Caco-2 (cell line): ENCODE results near the gene NCKAP5. TPM values are rescaled to one million over a fixed set of nuclear protein-coding genes. Genes with fewer than 3 reads are reported as not detected.

ENCODE experiments used
- BruUV-seq: library from RNA; stranded (reverse); fragments of 400-500 nt; replicated peaks from 2 replicates; lab custom pipeline; 2021; lab: Mats Ljungman, UMichigan
- CTCF ChIA-PET: fragments of 300-600 bp; sonication (Branson Sonifier 250); formaldehyde crosslinking; loops from one replicate; lab custom pipeline; 2022; ENCODE audit warnings: antibody characterized with exemption; lab: Charles Lee
- POLR2A ChIA-PET: fragments of 300-600 bp; sonication (Branson Sonifier 250); formaldehyde crosslinking; loops from one replicate; lab custom pipeline; 2022; ENCODE audit warnings: antibody characterized with exemption; lab: Charles Lee
- DNase-seq, 2 experiments: peaks; one replicate each; pipeline versions ENCODE4 v3.0.0 to v3.0.0-alpha.2; 2020 to 2022
- H3K27me3 ChIP-seq: replicated peaks from 2 replicates; pipeline ENCODE4 v1.6.0; 2011; ENCODE audit warnings: low read length; ENCODE audit not compliant: control insufficient read depth, insufficient read depth
- H3K36me3 ChIP-seq: 2 replicates; pipeline ENCODE4 v1.5.1; 2011; ENCODE audit warnings: low read length; ENCODE audit not compliant: control insufficient read depth, insufficient read depth
- H3K4me1 ChIP-seq: fragments of 250-450 bp; sonication (Bioruptor Pico); 2 replicates; pipeline ENCODE4 v1.5.1; 2020; ENCODE audit warnings: mild to moderate bottlenecking
- H3K4me3 ChIP-seq: 2 replicates; pipeline ENCODE4 v1.5.1; 2011; ENCODE audit warnings: low read depth, mild to moderate bottlenecking, control low read depth, low read length
- H3K9me3 ChIP-seq: fragments of 250-450 bp; sonication (Bioruptor Pico); 2 replicates; pipeline ENCODE4 v1.5.1; 2020; ENCODE audit warnings: mild to moderate bottlenecking, moderate library complexity
- H3K27ac Mint-ChIP-seq: one replicate; pipeline ENCODE4 v1.8.0; 2022; ENCODE audit warnings: mixed read lengths; ENCODE audit not compliant: unreplicated experiment
- H3K27me3 Mint-ChIP-seq: one replicate; pipeline ENCODE4 v1.8.0; 2022; ENCODE audit warnings: mixed read lengths; ENCODE audit not compliant: insufficient read depth, unreplicated experiment
- H3K36me3 Mint-ChIP-seq: one replicate; pipeline ENCODE4 v1.8.0; 2022; ENCODE audit warnings: mild to moderate bottlenecking, mixed read lengths; ENCODE audit not compliant: insufficient read depth, unreplicated experiment
- H3K4me1 Mint-ChIP-seq: one replicate; pipeline ENCODE4 v1.8.0; 2022; ENCODE audit warnings: low read depth, mixed read lengths; ENCODE audit not compliant: unreplicated experiment
- H3K4me3 Mint-ChIP-seq: one replicate; pipeline ENCODE4 v1.8.0; 2022; ENCODE audit warnings: mild to moderate bottlenecking, moderate library complexity, mixed read lengths; ENCODE audit not compliant: unreplicated experiment
- H3K9me3 Mint-ChIP-seq: one replicate; pipeline ENCODE4 v1.8.0; 2022; ENCODE audit warnings: mixed read lengths; ENCODE audit not compliant: unreplicated experiment
- CTCF ChIP-seq, 2 experiments: fragments of 200-600 bp in 1 of 2; IDR thresholded peaks; 1 replicate in 1 of 2; 2 replicates in 1 of 2; pipeline versions ENCODE4 v1.5.1 to v1.8.0; 2011 to 2022; ENCODE audit warnings: antibody characterized with exemption in 1 of 2, control low read depth in 1 of 2, inconsistent platforms in 1 of 2, low read depth in 1 of 2, low read length in 1 of 2, mild to moderate bottlenecking in 1 of 2, moderate library complexity in 1 of 2; ENCODE audit not compliant: insufficient read depth in 1 of 2, severe bottlenecking in 1 of 2, unreplicated experiment in 1 of 2
- intact Hi-C: fragments of 100-400 bp; cut with micrococcal nuclease; formaldehyde crosslinking; loops from one replicate; pipeline ENCODE4 v1.10.0; 2022; ENCODE audit not compliant: unreplicated experiment
- total RNA-seq: library from RNA; stranded (reverse); gene quantifications from 2 replicates; pipeline ENCODE4 v1.2.3, GENCODE V29; 2022

The NCKAP5 gene
- total RNA-seq, 1 experiment from 2014 or later, result 3.8 TPM

DNA sequence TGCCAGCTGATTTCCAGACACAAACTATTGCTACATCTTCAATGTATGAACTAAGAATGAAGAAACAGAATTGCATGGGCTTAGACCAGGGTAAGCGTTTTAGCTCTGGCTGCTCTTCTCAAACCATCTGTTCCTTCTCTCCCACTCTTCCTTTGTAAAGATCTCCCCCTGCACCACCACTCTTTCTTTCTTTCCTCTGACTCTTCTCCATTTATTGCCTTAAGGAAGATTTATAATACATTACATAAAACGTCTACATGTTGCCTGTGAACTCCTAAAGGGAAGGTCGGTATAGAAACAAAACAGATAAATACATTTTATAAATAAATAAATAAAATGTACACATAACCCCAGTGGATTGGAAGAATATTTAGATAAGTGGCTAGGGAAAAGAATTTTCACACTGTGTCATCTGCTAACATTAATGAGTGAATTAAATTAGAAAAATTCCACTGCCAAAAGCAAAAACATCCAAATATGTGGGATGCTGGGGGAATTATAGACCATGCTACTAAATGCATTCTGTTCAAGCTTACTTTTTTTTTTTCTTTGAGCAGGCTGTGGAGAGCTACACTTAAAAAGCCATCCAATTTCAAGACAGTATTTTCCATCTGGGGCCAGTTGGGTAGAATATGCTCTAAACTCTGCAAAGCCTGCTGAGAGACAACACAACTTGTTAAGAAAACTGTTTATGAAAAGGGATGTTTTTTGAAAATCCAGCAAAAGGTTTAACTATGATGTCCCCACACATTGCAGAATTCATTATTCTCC is 41.5 kb downstream of the NCKAP5 start:
- no peaks in the 10 kb centered on the region for H3K36me3 ChIP-seq
- Mint-ChIP-seq H3K36me3 (peaks cover 4% of the 10 kb centered on the region), H3K4me3 (no peak overlapping the region), H3K27me3 (peaks cover 2% of the 10 kb centered on the region), H3K9me3 (no peaks in the 10 kb centered on the region), H3K4me1 (peaks cover 4% of the 10 kb centered on the region), H3K27ac (no peak overlapping the region)
- peaks cover 5% of the 10 kb centered on the region; the same call in 1 of the 2 replicates for H3K4me1 ChIP-seq
- H3K4me3 ChIP-seq, result no peak overlapping the region
- ChIA-PET POLR2A (no interaction called here), CTCF (no interaction called here)
- no peak for TF ChIP-seq CTCF (IDR thresholded peaks at IDR 0.05; ENCODE audit: insufficient read depth in 1 of 2, low read depth in 1 of 2, low read length in 1 of 2, severe bottlenecking in 1 of 2, unreplicated experiment in 1 of 2)
- no peaks in the 10 kb centered on the region for H3K27me3 ChIP-seq
- no peaks in the 10 kb centered on the region for H3K9me3 ChIP-seq
- intact Hi-C loops, result no loop called here
- no peak for DNase-seq
- no TSS peak for BruUV-seq

DNA sequence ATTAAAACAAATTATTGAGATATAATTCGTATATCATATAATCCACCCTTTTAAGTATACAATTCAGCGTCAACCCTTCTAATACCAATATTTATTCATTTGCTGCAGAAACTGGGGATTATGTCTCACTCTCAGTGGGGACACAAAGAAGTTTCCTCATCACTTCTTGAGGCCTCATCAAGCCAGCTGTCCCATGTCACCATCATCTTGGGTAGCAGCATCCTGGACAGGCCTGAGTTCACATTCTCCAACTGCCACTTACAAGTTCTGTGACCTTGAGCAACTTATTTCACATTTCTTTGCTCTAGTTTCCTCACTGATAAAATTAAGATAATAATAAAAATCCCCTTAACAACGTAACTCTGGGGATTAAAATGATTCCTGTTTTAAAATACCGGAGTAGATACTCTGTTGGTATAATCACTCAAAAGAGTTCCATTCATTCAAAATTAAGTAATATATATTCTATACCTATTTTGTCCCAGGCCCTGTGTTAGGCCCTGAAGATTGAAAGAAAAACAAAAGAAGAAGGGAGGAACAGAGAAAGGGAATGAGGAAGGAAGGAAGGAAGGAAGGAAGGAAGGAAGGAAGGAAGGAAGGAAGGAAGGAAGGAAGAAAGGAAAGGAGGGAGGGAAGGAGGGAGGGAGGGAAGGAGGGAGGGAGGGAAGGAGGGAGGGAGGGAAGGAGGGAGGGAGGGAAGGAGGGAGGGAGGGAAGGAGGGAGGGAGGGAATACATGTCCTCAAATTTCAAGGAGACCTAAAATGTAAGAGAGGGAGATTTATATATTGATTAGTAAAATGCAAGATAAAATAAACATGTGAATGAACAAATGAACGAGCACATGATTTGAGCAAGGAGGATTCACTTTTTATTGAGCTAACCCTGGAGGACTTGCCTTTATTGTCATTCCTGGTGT is 42.4 kb downstream of the NCKAP5 start:
- Histone ChIP-seq H3K27me3 (no peaks in the 10 kb centered on the region), H3K4me1 (peaks cover 5% of the 10 kb centered on the region; the same call in 1 of the 2 replicates), H3K4me3 (no peak overlapping the region), H3K9me3 (no peaks in the 10 kb centered on the region), H3K36me3 (no peaks in the 10 kb centered on the region)
- CTCF ChIA-PET, result no interaction called here
- intact Hi-C loops, result no loop called here
- Mint-ChIP-seq H3K4me1 (peaks cover 4% of the 10 kb centered on the region), H3K36me3 (peaks cover 3% of the 10 kb centered on the region), H3K4me3 (no peak overlapping the region), H3K27me3 (peaks cover 1% of the 10 kb centered on the region), H3K9me3 (no peaks in the 10 kb centered on the region), H3K27ac (no peak overlapping the region)
- no peak for DNase-seq
- POLR2A ChIA-PET, result no interaction called here
- no TSS peak for BruUV-seq
- TF ChIP-seq CTCF (IDR thresholded peaks at IDR 0.05; ENCODE audit: insufficient read depth in 1 of 2, low read depth in 1 of 2, low read length in 1 of 2, severe bottlenecking in 1 of 2, unreplicated experiment in 1 of 2), result no peak

DNA sequence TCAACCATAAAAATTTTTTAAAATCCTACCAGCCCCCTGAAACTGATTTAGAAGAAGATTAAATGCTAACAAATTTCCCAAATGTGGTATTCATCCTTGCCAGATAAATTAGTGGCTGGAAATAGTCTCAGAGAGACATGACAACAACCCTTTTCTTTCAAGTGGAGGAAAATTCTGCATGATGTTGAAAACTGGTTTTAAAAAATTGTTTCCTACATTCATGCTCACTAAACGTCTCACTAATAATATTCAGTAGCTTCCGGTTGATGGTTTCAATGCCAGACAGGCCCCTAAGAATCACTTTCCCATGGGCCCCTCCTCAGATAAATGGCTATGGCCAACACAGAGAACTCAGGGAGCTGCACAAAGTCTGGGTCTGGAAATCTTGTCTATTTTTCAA is 43.2 kb downstream of the NCKAP5 start:
- Mint-ChIP-seq H3K27ac (no peak overlapping the region), H3K4me3 (no peak overlapping the region), H3K4me1 (peaks cover 4% of the 10 kb centered on the region), H3K36me3 (no peaks in the 10 kb centered on the region), H3K27me3 (no peaks in the 10 kb centered on the region), H3K9me3 (no peaks in the 10 kb centered on the region)
- POLR2A ChIA-PET, result no interaction called here
- H3K4me3 ChIP-seq, result no peak overlapping the region
- no peaks in the 10 kb centered on the region for H3K9me3 ChIP-seq
- no TSS peak for BruUV-seq
- intact Hi-C loops, result no loop called here
- CTCF ChIA-PET, result no interaction called here
- no peak for DNase-seq
- no peaks in the 10 kb centered on the region for H3K27me3 ChIP-seq
- H3K36me3 ChIP-seq, result no peaks in the 10 kb centered on the region
- H3K4me1 ChIP-seq, result peaks cover 5% of the 10 kb centered on the region; the same call in 1 of the 2 replicates
- no peak for TF ChIP-seq CTCF (IDR thresholded peaks at IDR 0.05; ENCODE audit: insufficient read depth in 1 of 2, low read depth in 1 of 2, low read length in 1 of 2, severe bottlenecking in 1 of 2, unreplicated experiment in 1 of 2)
